Esophagus (tissue), 2 donors: ENCODE measurements around the gene VOPP1. TPM values are rescaled to one million over a fixed set of nuclear protein-coding genes. Genes with fewer than 3 reads are reported as not detected.

Experiments used
- H3K27ac ChIP-seq, 2 donors: one replicate each; pipeline ENCODE4 v1.5.1; 2013; ENCODE audit warnings: low read depth in 2 of 2, mild to moderate bottlenecking in 2 of 2, inconsistent platforms in 1 of 2, low read length in 1 of 2, moderate library complexity in 1 of 2
- H3K27me3 ChIP-seq, 2 donors: one replicate each; pipeline ENCODE4 v1.6.1; 2013; ENCODE audit warnings: low read length in 2 of 2, control low read depth in 1 of 2, mild to moderate bottlenecking in 1 of 2; ENCODE audit not compliant: insufficient read depth in 2 of 2, control insufficient read depth in 1 of 2
- H3K36me3 ChIP-seq, 2 donors: one replicate each; pipeline ENCODE4 v1.6.1; 2013; ENCODE audit warnings: low read length in 1 of 2; ENCODE audit not compliant: control insufficient read depth in 2 of 2, insufficient read depth in 2 of 2
- H3K4me1 ChIP-seq, 2 donors: one replicate each; pipeline ENCODE4 v1.6.1; 2013; ENCODE audit warnings: low read length in 1 of 2; ENCODE audit not compliant: control insufficient read depth in 2 of 2, insufficient read depth in 2 of 2
- H3K4me3 ChIP-seq, 2 donors: one replicate each; pipeline ENCODE4 v1.5.1; 2013; ENCODE audit warnings: low read length in 2 of 2, mild to moderate bottlenecking in 2 of 2, low read depth in 1 of 2, moderate library complexity in 1 of 2
- H3K9me3 ChIP-seq, 2 donors: one replicate each; pipeline ENCODE4 v1.6.1; 2013; ENCODE audit warnings: mild to moderate bottlenecking in 2 of 2, low read depth in 1 of 2, low read length in 1 of 2, moderate library complexity in 1 of 2; ENCODE audit not compliant: control insufficient read depth in 2 of 2, insufficient read depth in 1 of 2
- WGBS, 2 donors: extraction: QIAGEN DNeasy Blood & Tissue Kit; methylation state at CpG; one replicate each; pipeline ENCODE4 v1.1.7; 2013; 5-methylcytosine and 5-hydroxymethylcytosine counted together
- polyA plus RNA-seq, 2 donors: library from polyadenylated mRNA; stranded (reverse); fragments of 200-250 nt; gene quantifications; one replicate each; pipeline ENCODE4 v1.2.3, GENCODE V29; 2013
- donor health status: healthy with polysubstance abuse.
- donor health status: Bipolar disorder and iron deficiency.

VOPP1 gene
- polyA plus RNA-seq, 2 donors, result 7.5 to 10.8 TPM

DNA sequence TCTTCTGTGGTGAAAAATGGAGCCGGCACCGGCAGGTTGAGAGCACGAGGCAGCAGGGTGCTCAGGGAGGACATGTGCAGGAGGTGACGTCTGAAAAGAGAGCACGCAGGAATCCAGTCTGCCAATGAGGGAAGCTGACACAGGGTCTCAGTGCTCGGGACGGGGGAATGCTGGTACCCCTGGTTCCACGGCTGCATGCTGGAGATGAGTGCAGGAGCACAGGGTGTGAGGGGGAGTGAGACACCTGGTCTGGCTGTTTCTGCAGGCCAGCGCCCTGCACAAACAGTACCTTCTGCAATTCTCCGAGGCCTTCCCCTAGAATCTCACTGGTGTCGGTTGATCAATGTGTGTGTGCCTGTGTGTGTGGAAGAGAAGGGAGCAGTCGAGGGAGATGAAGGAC, 72.7 kb downstream of the VOPP1 start:
- peaks cover 3% of the 10 kb centered on the region in 2 donors for H3K4me1 ChIP-seq
- WGBS, 2 donors, result 94 to 95% methylated on average over 12 of the region's 12 CpGs
- no peaks in the 10 kb centered on the region for H3K9me3 ChIP-seq
- H3K27ac ChIP-seq, result no peak overlapping the region
- H3K27me3 ChIP-seq, result no peaks in the 10 kb centered on the region
- no peak overlapping the region for H3K4me3 ChIP-seq
- H3K36me3 ChIP-seq, result peaks cover 3 to 4% of the 10 kb centered on the region in 2 donors

GRCh38 chr7:55498770-55499169, 73.5 kb downstream of the VOPP1 start:
- Histone ChIP-seq H3K36me3 (peaks cover 3 to 4% of the 10 kb centered on the region in 2 donors), H3K4me3 (no peak overlapping the region), H3K27ac (no peak overlapping the region), H3K4me1 (no peaks in the 10 kb centered on the region), H3K27me3 (no peaks in the 10 kb centered on the region), H3K9me3 (no peaks in the 10 kb centered on the region)
- 89 to 91% methylated on average over 4 of the region's 4 CpGs for WGBS, 2 donors

- peaks cover 3 to 4% of the 10 kb centered on the region in 2 donors for H3K36me3 ChIP-seq
- 81 to 84% methylated on average over 7 of the region's 7 CpGs for WGBS, 2 donors
Observed at GRCh38 chr7:55498142-55498541, 74.2 kb downstream of the VOPP1 start.

GRCh38 chr7:55497521-55497920, 74.8 kb downstream of the VOPP1 start:
- no peaks in the 10 kb centered on the region for H3K27me3 ChIP-seq
- no peak overlapping the region for H3K27ac ChIP-seq
- H3K9me3 ChIP-seq, result no peaks in the 10 kb centered on the region
- no peak overlapping the region for H3K4me3 ChIP-seq
- 87 to 97% methylated on average over 6 to 7 of the region's 7 CpGs for WGBS, 2 donors
- H3K36me3 ChIP-seq, result peaks cover 3 to 4% of the 10 kb centered on the region in 2 donors
- no peaks in the 10 kb centered on the region for H3K4me1 ChIP-seq

More at GRCh38 chr7:55498142-55498541, 74.2 kb downstream of the VOPP1 start:
- Histone ChIP-seq H3K9me3 (no peaks in the 10 kb centered on the region), H3K4me3 (no peak overlapping the region), H3K27ac (no peak overlapping the region), H3K27me3 (no peaks in the 10 kb centered on the region), H3K4me1 (no peaks in the 10 kb centered on the region)

- WGBS, 2 donors, result 91 to 94% methylated on average over 9 of the region's 9 CpGs
- H3K27me3 ChIP-seq, result no peaks in the 10 kb centered on the region
- H3K9me3 ChIP-seq, result no peaks in the 10 kb centered on the region
- H3K36me3 ChIP-seq, result peaks cover 3 to 7% of the 10 kb centered on the region in 2 donors
- no peaks in the 10 kb centered on the region for H3K4me1 ChIP-seq
- no peak overlapping the region for H3K27ac ChIP-seq
- H3K4me3 ChIP-seq, result no peak overlapping the region
Observed at GRCh38 chr7:55496906-55497305, 75.4 kb downstream of the VOPP1 start.

DNA sequence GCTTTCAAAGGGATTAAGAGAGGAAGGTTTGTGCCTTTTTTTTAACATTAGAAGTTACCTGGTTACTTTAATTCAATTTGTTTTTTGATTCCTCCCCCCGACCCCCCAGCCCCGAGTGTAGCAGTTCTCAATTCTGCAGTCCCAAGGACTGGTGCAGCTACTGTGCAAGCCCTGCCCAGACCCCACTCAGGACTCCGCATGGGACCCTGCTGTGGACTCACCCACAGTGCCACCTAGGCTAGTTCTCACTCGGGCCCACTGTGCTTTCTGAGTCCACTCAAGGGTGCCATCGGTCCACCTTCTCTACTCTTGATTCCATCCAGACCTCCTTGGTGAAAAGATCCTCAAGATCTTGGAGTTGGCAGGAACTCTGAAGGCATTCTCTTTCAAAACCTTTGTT, 77.4 kb downstream of the VOPP1 start:
- no peak overlapping the region for H3K27ac ChIP-seq
- WGBS, 2 donors, result 93 to 96% methylated on average over 5 of the region's 5 CpGs
- no peak overlapping the region for H3K4me3 ChIP-seq
- H3K36me3 ChIP-seq, result peaks cover 3 to 14% of the 10 kb centered on the region in 2 donors
- H3K9me3 ChIP-seq, result no peaks in the 10 kb centered on the region
- no peaks in the 10 kb centered on the region for H3K4me1 ChIP-seq
- H3K27me3 ChIP-seq, result no peaks in the 10 kb centered on the region

DNA sequence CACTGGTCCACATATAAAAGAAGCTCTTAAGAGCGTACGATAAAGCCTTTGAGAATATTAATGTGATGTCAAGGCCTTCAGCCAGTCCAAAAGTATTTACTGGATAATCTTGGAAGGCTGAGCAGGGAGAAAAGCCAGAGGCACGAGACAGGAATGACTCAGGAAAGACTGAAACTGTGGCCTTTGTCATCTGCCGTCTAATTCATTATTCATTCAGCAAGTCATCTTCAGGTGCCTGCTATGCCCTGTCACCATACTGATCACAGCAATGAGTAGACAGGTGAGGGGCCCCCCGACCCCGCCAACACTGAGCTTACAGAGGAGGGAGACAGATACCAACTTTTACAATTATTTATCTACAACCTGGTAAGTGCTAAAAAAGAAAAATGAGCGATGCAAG, 78.9 kb downstream of the VOPP1 start:
- no peaks in the 10 kb centered on the region for H3K4me1 ChIP-seq
- H3K4me3 ChIP-seq, result no peak overlapping the region
- no peaks in the 10 kb centered on the region for H3K9me3 ChIP-seq
- 74% methylated on average over 7 of the region's 7 CpGs for WGBS, 2 donors
- no peak overlapping the region for H3K27ac ChIP-seq
- no peaks in the 10 kb centered on the region for H3K27me3 ChIP-seq
- peaks cover 3 to 26% of the 10 kb centered on the region in 2 donors for H3K36me3 ChIP-seq

DNA sequence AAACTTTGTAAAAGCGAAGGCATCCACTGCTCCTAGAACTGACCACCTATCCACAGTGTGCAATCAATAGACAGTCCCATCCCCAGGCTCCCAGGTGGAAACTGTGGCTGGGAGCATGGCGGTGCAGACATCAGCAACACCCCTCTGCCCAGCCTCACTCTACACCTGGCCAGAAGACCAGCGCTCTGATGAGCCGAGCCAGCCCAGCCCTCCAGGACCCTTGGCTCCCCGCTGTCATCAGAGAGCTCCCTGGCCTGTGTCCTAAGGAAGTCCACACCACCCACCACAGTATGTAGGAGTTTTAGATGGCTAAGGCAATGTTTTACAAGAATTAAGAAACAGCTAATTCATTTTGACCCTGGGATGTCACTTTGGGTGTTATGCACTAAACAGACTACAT, 81.0 kb downstream of the VOPP1 start:
- no peak overlapping the region for H3K4me3 ChIP-seq
- no peaks in the 10 kb centered on the region for H3K9me3 ChIP-seq
- no peaks in the 10 kb centered on the region for H3K27me3 ChIP-seq
- WGBS, 2 donors, result 95 to 96% methylated on average over 5 of the region's 5 CpGs
- H3K27ac ChIP-seq, result no peak overlapping the region
- no peaks in the 10 kb centered on the region for H3K4me1 ChIP-seq
- peaks cover under 1 to 22% of the 10 kb centered on the region in 2 donors for H3K36me3 ChIP-seq

DNA sequence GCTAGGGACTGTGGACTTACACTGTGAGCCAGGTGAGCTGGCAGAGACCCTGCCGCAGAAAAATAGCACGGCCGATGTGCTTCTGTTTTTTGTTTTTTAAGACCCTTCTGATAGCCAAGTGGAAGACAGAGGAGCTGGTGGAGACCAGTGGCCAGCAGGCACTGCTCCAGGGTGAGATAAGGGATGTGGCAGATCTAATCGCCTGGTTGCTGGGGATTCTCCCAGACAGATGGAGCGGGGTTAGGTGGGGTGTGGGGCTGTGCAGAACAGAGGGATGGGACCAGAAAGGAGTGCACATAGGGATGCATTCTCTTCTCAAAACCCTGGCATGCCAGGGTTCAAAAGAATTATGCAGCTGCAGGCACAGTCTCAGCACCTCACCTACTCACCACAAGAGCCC, 82.2 kb downstream of the VOPP1 start:
- Histone ChIP-seq H3K27ac (no peak overlapping the region), H3K4me3 (no peak overlapping the region), H3K4me1 (no peaks in the 10 kb centered on the region), H3K9me3 (no peaks in the 10 kb centered on the region), H3K36me3 (peaks cover 0 to 22% of the 10 kb centered on the region in 2 donors), H3K27me3 (no peaks in the 10 kb centered on the region)
- 91 to 93% methylated on average over 5 of the region's 5 CpGs for WGBS, 2 donors

DNA sequence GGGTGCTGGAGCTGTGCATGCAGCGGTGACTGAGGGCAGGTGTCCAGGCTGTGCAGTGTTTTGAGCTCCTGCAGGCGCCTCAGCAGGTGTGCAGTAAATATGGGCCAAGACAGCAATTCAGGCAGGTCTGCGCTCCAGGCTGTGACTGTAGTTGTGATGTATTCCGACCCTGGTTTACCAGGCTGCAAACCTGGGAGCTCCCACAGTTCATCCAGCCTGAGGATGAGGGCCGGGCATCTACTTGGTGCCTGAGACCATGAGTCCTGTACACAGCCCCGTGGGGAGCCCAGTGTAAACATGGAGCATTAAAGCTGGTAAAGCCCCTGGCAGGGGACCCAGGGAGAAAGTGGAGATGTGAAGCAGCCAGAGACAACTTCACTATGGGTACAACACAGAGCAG, 82.8 kb downstream of the VOPP1 start:
- peaks cover 0 to 22% of the 10 kb centered on the region in 2 donors for H3K36me3 ChIP-seq
- 86 to 93% methylated on average over 6 of the region's 6 CpGs for WGBS, 2 donors

More for the DNA sequence above, 82.8 kb downstream of the VOPP1 start:
- Histone ChIP-seq H3K4me1 (no peaks in the 10 kb centered on the region), H3K9me3 (no peaks in the 10 kb centered on the region), H3K27ac (no peak overlapping the region), H3K4me3 (no peak overlapping the region), H3K27me3 (no peaks in the 10 kb centered on the region)
